Right renal cortex interstitium (tissue), 3 donors: Measurements from ENCODE around the gene MTFR1L. TPM values are rescaled to one million over a fixed set of nuclear protein-coding genes. Genes with fewer than 3 reads are reported as not detected.

Experiments used
- DNase-seq, 3 donors: peaks; one replicate each; pipeline ENCODE4 v3.0.0-alpha.2; 2013; ENCODE audit warnings: low read depth in 3 of 3, low spot score in 2 of 3
- polyA plus RNA-seq, 3 donors: library from polyadenylated mRNA; unstranded; fragments of 120-200 nt; gene quantifications; one replicate each; pipeline ENCODE4 v1.2.1, GENCODE V29; 2013; ENCODE audit not compliant: insufficient read length in 3 of 3

The MTFR1L gene
- polyA plus RNA-seq, 3 donors, result 90.6 to 117 (median 98.1) TPM

- peak in 2 of 3 donors; percentile 64 to 71 for DNase-seq
These were observed 39.4 kb downstream of the MTFR1L start, which contains the start of gene AUNIP for GRCh38 chr1:25858906-25859789. Gene AUNIP, minus strand, starts transcription at chr1:25859457. Its CDS starts 100 bp downstream, at chr1:25859357.

- DNase-seq, result no peak
These were observed 41.8 kb downstream of the MTFR1L start for GRCh38 chr1:25861316-25862286.

- DNase-seq, result no peak
These were observed 43.2 kb downstream of the MTFR1L start for GRCh38 chr1:25862785-25863485.

- DNase-seq, result no peak
These were observed 43.9 kb downstream of the MTFR1L start for GRCh38 chr1:25863486-25864262.

- DNase-seq, result no peak
These were observed 44.7 kb downstream of the MTFR1L start for GRCh38 chr1:25864434-25864833.

GRCh38 chr1:25866288-25866687 lies 46.5 kb downstream of the MTFR1L start:
- no peak for DNase-seq

- DNase-seq, result no peak
These were observed 47.6 kb downstream of the MTFR1L start for GRCh38 chr1:25867210-25867991.

GRCh38 chr1:25869909-25870606 lies 50.3 kb downstream of the MTFR1L start:
- DNase-seq, result no peak

DNA sequence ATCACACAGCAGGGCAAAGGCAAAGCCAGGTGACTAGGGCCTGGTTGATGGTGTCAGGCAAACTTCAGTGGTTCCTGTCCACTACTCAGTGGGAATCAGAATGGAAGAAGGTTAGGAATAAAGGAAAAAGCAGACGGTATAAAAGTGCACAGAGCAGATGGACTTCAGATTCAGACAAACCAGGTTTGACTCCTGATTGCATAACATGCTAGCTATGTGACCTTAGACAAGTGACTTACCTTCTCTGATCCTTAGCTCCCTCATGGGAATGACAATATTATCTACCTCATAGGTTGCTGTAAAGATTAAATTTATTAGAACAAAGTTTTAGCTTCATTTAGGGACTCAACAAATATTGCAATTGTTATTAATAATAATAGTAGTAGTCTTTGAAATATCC lies 50.9 kb downstream of the MTFR1L start:
- DNase-seq, result no peak

GRCh38 chr1:25871086-25871703 lies 51.4 kb downstream of the MTFR1L start:
- no peak for DNase-seq

DNA sequence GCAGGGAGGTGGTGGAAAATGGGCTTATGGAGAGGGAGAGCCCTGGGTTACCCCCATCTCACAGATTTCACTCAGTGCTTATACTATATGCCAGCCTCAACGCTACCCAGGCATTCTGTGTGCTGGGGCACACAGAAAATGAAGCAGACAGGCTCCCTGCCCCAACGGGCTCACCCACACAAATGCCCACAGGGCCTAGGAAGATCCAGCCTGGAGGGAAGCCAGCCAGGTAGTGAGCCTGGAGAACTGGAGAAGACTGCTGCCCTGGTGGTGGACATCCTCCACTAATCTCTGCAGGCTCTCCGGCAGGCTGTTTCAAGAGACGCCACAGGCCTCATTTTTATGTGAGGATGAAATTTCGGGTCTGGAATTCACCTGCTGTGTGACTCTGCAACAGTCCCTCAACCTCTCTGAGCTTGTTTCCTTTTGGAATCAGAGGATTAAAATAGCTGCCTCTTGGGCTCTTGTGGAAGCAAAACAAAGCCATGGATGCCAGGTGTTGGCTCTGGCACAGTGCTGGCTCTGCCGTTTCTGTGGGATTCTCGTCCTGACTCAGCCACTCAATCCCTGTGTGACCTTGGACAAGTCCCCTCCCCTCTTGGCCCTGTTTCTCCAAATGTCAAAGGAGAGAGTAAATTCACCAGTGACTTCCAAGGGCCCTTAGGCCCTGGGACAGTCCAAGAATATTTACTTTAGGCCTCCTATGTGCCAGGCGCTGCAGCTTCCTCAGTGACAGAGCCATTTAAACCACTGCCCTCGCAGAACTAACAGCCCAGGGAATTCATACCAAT lies 52.1 kb downstream of the MTFR1L start:
- DNase-seq, result no peak

DNA sequence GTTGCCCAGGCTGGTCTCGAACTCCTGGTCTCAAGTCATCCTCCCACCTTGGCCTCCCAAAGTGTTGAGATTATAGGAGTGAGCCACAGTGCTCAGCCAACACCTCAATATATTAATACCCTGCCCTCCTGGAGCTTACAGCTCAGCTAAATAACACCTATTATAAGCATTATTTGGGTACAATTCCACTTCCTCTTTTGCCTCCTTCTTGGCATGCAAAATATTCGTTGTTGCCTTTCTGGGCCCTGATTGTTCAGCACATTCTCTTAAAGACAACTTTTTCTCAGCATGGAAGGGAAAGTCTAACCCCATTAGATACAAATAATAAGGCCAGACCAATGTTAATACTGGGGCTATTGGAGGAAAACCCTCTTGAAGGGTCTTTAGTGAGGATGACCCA lies 53.0 kb downstream of the MTFR1L start:
- DNase-seq, result no peak

DNA sequence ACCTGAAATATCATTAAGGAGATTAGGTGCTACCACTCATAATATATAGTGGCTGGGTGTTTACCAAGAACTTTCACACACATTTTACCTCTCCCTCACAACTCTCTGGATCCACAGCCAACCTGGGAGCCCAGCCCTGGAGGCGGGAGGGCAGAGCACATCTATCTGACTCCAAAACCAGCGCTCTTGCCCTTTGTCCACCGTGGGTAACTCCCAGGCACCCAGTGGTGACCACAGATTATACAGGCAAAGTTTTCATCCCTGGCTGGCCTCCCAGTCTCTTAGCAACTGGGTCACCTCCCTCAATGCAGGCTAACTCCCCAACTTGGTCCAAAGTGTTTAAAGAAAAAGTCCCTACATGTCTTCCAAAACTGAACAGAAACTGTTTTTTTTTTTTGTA lies 53.4 kb downstream of the MTFR1L start:
- no peak for DNase-seq

- DNase-seq, result no peak
These were observed 54.5 kb downstream of the MTFR1L start for GRCh38 chr1:25874209-25874608.

DNA sequence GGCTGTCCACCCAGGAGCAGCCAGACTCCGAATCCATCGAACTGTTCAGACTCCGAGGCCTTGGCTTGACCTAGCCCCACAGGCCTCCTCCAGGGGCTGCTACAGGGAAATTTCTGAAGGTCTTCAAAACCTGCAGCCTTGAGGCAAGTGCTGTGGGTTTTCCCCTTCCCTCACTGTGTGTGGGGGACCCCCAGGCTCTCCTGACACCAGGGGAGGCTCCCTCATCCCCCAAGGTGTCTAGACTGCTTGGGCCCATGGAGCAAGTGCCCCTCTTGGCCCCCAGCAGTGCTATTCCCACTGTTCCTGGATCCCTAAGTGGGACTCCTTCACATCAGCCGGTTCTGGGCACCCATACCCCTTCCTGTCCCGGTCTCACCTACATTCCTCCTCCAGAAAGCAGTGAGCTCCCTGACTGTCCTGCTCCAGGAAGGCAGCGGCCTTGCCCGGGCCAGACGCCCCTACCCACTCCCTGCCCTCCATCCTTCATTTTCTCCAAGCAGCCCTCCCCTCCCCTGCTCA lies 54.9 kb downstream of the MTFR1L start:
- DNase-seq, result no peak

- peak in 1 of 3 donors; percentile 60 for DNase-seq
These were observed 55.6 kb downstream of the MTFR1L start, which contains the start of gene PAQR7 for GRCh38 chr1:25875154-25875855. Gene PAQR7, minus strand, starts transcription at chr1:25875708. Its CDS starts 11,869 bp downstream, at chr1:25863839.
